ENCODE measurements around the gene CSK.
A peak's percentile ranks its signal among the peaks of the same experiment; 100 is the strongest.

The CSK gene

DNA sequence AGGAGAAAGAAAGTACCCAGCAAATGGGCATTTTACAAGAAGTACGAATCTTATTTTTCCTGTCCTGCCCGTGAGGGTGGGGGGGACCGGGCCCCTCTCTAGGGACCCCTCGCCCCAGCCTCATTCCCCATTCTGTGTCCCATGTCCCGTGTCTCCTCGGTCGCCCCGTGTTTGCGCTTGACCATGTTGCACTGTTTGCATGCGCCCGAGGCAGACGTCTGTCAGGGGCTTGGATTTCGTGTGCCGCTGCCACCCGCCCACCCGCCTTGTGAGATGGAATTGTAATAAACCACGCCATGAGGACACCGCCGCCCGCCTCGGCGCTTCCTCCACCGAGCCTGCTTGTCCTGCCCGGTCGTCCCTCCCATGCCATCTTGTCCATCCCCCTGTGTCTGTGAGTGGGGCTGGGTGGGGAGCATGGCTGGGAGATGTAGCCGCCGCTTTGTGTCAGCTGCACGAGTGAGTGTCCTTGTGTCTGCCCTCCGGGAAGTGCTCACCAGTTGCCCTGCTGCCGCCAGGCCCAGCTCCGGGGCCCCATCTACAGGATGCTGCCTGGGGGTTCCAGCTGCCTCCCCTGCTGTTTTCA, 21.1 kb downstream of the CSK start:
- no peak for DNase-seq

DNA sequence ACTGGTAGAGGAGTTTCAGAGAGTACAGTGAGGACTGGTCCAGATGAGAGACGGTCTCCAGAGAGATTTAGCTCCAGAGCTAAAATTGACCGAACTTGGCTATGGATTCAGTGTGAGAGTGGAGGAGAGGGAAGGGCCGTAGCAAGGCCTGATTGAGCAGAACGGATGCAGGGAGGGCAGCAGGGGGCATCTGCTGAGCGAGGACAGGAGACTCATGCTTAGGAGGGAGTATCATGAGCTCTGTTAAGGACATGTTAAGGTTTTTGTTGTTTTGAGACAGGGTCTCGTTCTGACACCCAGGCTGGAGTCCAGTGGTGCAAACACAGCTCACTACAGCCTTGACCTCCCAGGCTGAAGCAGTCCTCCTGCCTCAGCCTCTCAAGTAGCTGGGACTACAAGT, 23.1 kb downstream of the CSK start:
- no peak for DNase-seq

DNA sequence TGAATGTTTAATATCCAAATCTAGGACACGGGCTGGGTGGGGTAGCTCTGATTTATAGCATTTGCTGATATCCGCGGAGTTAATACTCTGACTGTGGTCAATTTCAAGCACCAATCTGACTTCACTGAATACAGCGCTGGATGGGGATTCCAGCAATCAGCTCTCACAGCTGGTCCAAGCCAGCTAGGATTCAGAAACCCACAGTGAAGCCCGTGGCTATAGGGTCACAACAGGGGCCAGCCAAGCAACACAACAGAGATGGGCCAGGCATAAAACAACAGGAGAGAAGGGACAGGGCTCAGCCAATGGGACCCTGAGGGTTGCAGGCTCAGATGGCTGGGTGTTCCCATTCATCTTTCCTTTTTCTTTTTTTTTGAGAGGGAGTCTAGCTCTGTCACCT, 25.4 kb downstream of the CSK start:
- no peak for DNase-seq

- DNase-seq = no peak
Observed at GRCh38 chr15:74808078-74808839, 26.4 kb downstream of the CSK start.

GRCh38 chr15:74808840-74809229, 27.0 kb downstream of the CSK start:
- no peak for DNase-seq

- DNase-seq = no peak
Observed at GRCh38 chr15:74809242-74809641, 27.4 kb downstream of the CSK start.

DNA sequence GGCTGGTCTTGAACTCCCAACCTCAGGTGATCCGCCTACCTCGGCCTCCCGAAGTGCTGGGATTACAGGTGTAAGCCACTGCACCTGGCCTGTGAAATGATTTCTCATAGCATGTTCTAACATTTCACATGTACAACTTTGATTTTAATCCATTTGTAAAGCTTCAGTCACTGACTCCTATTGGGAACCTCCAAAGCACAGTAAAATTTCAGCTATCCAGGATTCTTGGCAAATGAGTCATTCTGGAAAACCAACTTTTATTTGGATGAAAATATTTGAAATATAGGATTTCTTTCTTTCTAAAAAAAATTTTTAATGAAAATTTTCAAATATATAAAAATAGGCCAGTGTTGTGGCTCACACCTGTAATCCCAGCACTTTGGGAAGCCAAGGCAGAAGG, 28.1 kb downstream of the CSK start:
- no peak for DNase-seq

DNA sequence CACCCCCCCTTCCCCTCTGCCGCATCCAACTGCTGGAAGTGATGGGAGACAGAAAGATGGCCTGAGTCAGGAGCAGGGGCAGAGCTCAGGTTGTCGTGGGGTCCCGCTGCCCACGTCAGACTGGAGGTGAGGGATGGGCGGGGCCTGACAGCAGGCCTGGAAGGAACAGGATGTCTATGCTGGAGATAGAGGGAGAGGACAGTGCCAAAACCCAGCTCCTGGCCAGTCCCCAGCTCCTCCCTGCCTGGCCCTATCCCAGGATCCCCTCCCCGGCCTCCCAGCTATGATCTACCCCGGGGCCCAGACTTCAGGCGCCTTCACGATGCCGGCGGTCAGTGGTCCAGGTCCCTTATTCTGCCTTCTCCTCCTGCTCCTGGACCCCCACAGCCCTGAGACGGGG, 30.7 kb downstream of the CSK start, which contains the start of gene LMAN1L:
LMAN1L (plus strand) TSS at position 303 of the 400 bp plus-strand sequence; CDS start at position 323, 20 bp downstream.
- no peak for DNase-seq

DNA sequence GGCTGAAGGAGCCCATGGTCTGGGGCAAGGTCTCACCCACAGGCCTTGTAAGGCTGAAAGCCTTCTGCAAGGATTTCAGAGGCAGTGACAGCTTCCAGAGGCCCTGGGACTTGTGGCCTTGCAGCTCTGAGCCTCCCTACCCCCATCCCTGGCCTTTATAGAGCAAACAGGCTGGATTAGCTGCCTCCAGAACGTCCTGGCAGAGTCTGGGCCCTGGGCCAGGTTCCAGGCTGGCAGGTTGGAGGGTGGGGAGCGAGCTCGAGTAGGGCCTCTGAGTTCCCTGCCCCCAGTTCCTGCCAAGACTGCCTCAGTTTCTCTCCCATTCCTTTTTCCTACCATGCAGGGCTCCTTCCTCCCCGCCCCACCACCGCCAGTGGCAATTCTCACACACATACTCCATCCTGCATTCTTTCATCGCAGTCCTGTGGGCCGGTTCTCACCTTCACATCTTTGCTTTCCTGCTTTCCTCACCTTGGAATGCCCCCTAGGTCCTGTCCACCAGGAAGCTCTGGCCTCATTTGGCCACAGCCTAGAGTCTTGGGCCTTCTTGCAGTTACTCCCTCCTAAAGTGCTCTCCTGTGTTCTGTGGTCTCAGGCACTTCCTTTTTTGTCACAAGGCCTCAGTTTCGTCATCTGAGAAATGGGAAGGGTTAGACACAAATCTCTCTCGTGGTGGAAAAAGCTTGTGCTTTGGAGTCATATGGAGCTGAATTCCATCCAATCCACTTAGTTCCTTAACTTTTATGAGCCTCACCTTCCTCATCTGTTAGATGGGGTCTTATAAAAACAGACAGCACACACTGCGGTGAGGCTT, 33.4 kb downstream of the CSK start:
- DNase-seq = peak; percentile 62 to 64

DNA sequence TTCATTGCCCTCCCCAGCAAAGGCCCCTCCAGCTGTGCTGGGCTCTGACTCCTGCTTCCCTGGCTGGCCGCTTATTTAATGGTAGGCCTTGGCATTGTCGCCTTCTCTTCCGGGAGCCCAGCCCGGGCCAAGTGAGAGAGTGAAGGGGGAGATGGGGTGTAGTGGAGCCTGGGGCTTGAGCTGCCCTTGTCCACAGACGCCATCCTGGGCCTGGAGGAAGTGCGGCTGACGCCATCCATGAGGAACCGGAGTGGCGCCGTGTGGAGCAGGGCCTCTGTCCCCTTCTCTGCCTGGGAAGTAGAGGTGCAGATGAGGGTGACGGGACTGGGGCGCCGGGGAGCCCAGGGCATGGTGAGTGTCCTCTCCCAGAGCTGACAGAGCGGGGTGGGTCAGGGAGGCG, 34.1 kb downstream of the CSK start:
- no peak for DNase-seq

GRCh38 chr15:74816624-74817369, 34.9 kb downstream of the CSK start:
- DNase-seq = no peak

DNA sequence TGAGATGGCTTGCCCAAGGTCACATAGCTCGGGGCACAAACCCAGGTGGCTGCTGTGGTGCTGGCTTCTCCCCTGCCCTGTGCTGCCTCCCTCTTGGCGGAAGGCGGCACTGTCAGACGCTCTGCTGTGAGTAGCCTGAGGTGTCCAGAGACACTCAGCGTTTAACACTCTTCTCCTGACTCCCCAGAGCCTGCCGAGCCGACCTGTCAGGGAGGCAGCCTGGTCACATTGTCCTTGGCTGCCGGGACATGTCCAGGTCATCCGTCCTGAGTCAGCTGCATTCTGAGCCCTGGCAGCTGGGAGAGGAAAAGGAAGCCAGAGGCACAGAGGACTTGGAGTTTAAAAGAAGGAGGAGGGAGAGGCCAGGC, 35.5 kb downstream of the CSK start:
- DNase-seq = no peak

DNA sequence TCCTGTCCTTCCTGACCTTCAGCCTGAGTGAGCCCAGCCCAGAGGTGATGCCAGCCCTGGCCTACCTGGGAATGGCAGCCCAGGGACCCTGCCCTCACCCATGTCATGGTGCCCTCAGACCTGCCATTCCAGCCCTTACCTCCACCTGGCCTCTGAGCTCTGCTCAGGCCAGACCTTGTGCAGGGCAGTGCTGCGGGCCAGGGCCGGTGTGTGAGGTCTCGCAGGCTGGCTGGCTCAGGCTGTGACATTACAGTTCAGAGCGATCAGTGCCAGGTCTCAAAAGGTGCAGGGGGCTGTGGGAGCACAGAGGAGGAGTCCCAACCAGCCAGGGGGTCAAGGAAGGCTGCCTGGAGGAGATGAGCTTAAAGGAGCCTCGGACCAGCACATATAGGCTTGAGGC, 38.2 kb downstream of the CSK start:
- no peak for DNase-seq

DNA sequence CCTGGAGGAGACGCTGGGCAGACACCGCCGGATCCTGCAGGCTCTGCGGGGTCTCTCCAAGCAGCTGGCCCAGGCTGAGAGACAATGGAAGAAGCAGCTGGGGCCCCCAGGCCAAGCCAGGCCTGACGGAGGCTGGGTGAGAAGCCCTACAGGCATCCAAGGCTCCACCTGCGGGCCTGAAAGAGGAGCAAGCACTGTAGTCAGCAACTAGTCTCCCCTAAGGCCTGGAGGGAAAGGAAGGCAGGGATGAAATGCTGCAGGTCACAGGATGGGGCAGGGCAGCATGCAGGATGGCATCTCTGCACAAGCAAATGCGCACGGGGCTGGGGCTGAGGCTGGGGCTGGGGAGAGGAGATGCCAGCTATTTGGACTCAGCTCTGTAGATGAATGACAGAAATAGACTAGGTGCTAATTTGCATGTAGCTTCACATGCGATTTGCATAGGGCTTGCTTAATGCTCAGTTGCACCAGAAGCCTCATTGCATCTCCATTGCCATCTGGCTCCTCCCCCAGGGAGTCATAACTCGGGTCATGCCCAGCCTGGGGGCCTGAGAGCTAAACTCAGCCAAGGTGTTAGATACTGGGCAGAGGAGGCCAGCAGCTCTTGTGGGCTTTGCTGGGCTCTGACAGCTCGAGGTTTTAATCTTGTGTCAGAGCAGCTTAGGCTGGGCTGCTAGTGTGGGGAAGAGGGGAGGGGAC, 39.4 kb downstream of the CSK start:
- DNase-seq = peak; percentile 38 to 62

GRCh38 chr15:74821790-74822158, 39.9 kb downstream of the CSK start:
- no peak for DNase-seq

- DNase-seq = no peak
Observed at GRCh38 chr15:74822233-74822632, 40.4 kb downstream of the CSK start.

DNA sequence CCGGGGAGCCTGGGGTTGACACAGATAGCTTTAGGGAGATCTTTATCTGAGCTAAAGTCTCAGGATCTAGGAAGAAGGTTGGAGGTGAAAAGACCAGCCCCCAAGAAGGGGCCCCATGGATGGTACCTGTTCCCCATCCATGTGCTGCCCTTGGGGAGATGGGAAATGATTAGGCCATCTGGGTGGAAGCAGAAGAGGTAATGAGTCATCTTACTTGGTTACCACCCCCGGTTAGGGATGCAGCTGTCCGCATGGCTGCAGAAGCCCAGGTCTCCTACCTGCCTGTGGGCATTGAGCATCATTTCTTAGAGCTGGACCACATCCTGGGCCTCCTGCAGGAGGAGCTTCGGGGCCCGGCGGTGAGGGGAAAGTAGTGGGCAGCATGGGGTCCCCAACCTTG, 41.4 kb downstream of the CSK start:
- no peak for DNase-seq

DNA sequence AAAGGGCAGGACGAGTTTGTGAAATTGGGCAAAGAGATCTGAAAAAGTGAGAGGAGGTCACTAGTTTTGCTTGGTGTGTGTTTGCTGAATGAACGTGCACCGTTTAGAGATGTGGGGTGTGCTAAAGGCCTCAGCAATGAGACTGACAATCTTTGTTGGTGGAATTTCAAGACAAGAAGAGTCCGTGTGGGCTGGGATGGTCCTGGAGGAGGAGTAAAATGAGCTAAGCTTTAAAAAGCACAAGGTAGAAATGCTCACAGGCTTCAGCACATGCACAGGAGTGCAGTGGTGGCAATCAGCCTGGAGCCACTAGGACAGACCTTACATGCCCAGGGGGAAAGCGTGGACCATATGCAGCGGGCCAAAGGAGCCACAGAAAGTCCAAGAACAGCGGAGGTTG, 43.1 kb downstream of the CSK start:
- DNase-seq = no peak

DNA sequence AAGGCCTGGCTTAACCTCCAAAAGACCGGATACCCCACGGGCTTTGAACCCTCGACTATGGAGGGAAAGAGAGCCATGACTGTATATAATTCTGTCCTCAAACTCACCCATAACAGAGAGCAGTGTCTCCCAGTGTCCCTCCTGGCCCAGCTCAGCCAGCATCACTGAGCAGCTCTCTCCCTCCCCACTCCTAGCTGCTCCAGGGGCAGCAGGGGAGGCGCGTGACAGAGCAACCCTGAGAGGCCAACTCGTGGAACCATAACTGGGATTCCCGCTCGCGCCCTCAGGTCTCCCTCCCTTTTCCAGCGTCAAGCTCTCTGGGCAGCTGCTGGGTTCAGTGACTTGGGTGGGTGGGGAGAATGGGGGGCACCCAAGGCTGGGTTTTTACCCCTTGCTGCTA, 44.0 kb downstream of the CSK start:
- no peak for DNase-seq

GRCh38 chr15:74826364-74826819, 44.5 kb downstream of the CSK start, which contains the start of gene CPLX3:
CPLX3 (plus strand) TSS chr15:74826627; CDS start chr15:74826704, 77 bp downstream.
- peak in 1 of 2 donors; percentile 21 for DNase-seq

GRCh38 chr15:74826921-74827320, 45.0 kb downstream of the CSK start:
- no peak for DNase-seq

DNA sequence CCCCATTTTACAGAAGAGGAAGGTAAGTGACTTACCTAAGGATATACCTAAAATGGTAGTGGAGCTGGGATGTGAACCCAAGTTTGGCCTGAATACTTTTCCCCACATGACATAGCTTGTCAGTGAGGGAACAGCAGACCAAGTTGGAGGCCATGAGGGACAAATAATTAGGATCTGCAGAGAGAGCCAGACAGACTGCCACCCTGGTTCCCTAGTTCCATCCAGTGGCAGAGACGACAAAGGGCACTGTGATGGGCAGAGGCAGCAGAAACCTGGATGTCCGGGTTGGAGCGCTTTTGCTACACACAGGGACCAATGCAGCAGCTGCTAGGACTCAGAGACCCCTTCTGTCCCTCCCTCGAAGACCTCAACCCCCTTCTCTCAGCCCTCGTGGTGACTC, 45.7 kb downstream of the CSK start:
- no peak for DNase-seq

Data from inflammatory macrophage (primary cell).